Activated CD4-positive, alpha-beta T cell treated with anti-CD3 and anti-CD28 coated beads for 1 hour (primary cell): ENCODE measurements around the gene AADACL4.
"Not testable (repeated sequence)": the region's sequence is repeated elsewhere in the genome, so short reads cannot be mapped to it uniquely, and the experiment has no call there.

Experiments used
- DNase-seq: peaks from one replicate; pipeline ENCODE4 v3.0.0-alpha.2; 2020

The AADACL4 gene

GRCh38 chr1:12662556-12662955 is 18.7 kb downstream of the AADACL4 start:
- DNase-seq: no peak

- DNase-seq: no peak
Observed at GRCh38 chr1:12665511-12665910, 21.6 kb downstream of the AADACL4 start.

GRCh38 chr1:12666141-12666735 is 22.4 kb downstream of the AADACL4 start:
- no peak for DNase-seq

GRCh38 chr1:12669529-12670068 is 25.7 kb downstream of the AADACL4 start:
- DNase-seq: no peak

GRCh38 chr1:12674358-12674757 is 30.5 kb downstream of the AADACL4 start:
- DNase-seq: no peak

- DNase-seq: not testable (repeated sequence)
Observed at GRCh38 chr1:12676122-12676521, 32.2 kb downstream of the AADACL4 start.

- DNase-seq: no peak
Observed at GRCh38 chr1:12677565-12677964, 33.7 kb downstream of the AADACL4 start.

GRCh38 chr1:12678350-12678749 is 34.5 kb downstream of the AADACL4 start:
- DNase-seq: no peak

- no peak for DNase-seq
Observed at GRCh38 chr1:12678820-12679219, 34.9 kb downstream of the AADACL4 start.

- DNase-seq: no peak
Observed at GRCh38 chr1:12690156-12690555, 46.3 kb downstream of the AADACL4 start.

- DNase-seq: no peak
Observed at GRCh38 chr1:12692967-12693782, 49.3 kb downstream of the AADACL4 start.

- DNase-seq: no peak
Observed at GRCh38 chr1:12696658-12697057, 52.8 kb downstream of the AADACL4 start.

GRCh38 chr1:12697397-12697796 is 53.5 kb downstream of the AADACL4 start:
- DNase-seq: no peak

- DNase-seq: no peak
Observed at GRCh38 chr1:12703821-12704451, 60.1 kb downstream of the AADACL4 start.

GRCh38 chr1:12706061-12706460 is 62.2 kb downstream of the AADACL4 start:
- DNase-seq: no peak

- no peak for DNase-seq
Observed at GRCh38 chr1:12708396-12709090, 64.7 kb downstream of the AADACL4 start.

GRCh38 chr1:12709091-12709491 is 65.2 kb downstream of the AADACL4 start:
- DNase-seq: no peak

GRCh38 chr1:12709696-12710095 is 65.8 kb downstream of the AADACL4 start:
- DNase-seq: no peak

- DNase-seq: no peak
Observed at GRCh38 chr1:12711536-12711935, 67.7 kb downstream of the AADACL4 start.

GRCh38 chr1:12712076-12712475 is 68.2 kb downstream of the AADACL4 start:
- no peak for DNase-seq

- DNase-seq: no peak
Observed at GRCh38 chr1:12712929-12713328, 69.0 kb downstream of the AADACL4 start.

- DNase-seq: not testable (repeated sequence)
Observed at GRCh38 chr1:12713651-12714050, 69.8 kb downstream of the AADACL4 start.
